Measurements from ENCODE around the gene ENDOV.

ENDOV gene

GRCh38 chr17:80419255-80419654 is 4.3 kb downstream of the ENDOV start:
- no peak for ATAC-seq (ENCODE audit: insufficient read depth, low read depth)

GRCh38 chr17:80421381-80422090 is 6.6 kb downstream of the ENDOV start:
- Histone ChIP-seq H3K4me2 (ENCODE audit: insufficient read depth, low read length) (no peak overlapping the region), H3K79me2 (ENCODE audit: insufficient read depth, low read length) (peaks cover 3% of the 10 kb centered on the region; the same call in 1 of the 2 replicates)
- ATAC-seq (ENCODE audit: insufficient read depth, low read depth) = no peak

More at GRCh38 chr17:80419255-80419654, 4.3 kb downstream of the ENDOV start:
- DNase-seq = no peak
- peaks cover 15% of the 10 kb centered on the region for H3K79me2 ChIP-seq (ENCODE audit: insufficient read depth, low read length)
- peaks cover 23% of the 10 kb centered on the region for H3K36me3 ChIP-seq (ENCODE audit: insufficient read depth, low read length)
- H2AFZ ChIP-seq (ENCODE audit: low read depth, low read length) = no peak overlapping the region
- H3K4me1 ChIP-seq (ENCODE audit: insufficient read depth, low read length) = peaks cover 25% of the 10 kb centered on the region
- TF ChIP-seq EZH2 (IDR thresholded peaks at IDR 0.05; ENCODE audit: borderline replicate concordance, low read depth, low read length, severe bottlenecking) (no peak), CTCF (IDR thresholded peaks at IDR 0.05; ENCODE audit: borderline replicate concordance, extremely low read depth, low read length, poor library complexity, severe bottlenecking) (no peak)
- H4K20me1 ChIP-seq (ENCODE audit: insufficient read depth, low read length) = peaks cover 18% of the 10 kb centered on the region; the same call in 1 of the 2 replicates
- H3K27ac ChIP-seq (ENCODE audit: low read length) = no peak overlapping the region
- no peaks in the 10 kb centered on the region for H3K9me3 ChIP-seq (ENCODE audit: insufficient read depth, low read length, severe bottlenecking)
- H3K27me3 ChIP-seq (ENCODE audit: insufficient read depth, low read length, poor library complexity) = peaks cover 4% of the 10 kb centered on the region
- no peak overlapping the region for H3K4me3 ChIP-seq (ENCODE audit: low read depth in 1 of 2, low read length in 2 of 2)
- no peak overlapping the region for H3K4me2 ChIP-seq (ENCODE audit: insufficient read depth, low read length)
- no peak overlapping the region for H3K9ac ChIP-seq (ENCODE audit: low read depth, low read length)

GRCh38 chr17:80422276-80422675 is 7.3 kb downstream of the ENDOV start:
- peaks cover 13% of the 10 kb centered on the region; the same call in 1 of the 2 replicates for H4K20me1 ChIP-seq (ENCODE audit: insufficient read depth, low read length)
- DNase-seq (no peak), ATAC-seq (ENCODE audit: insufficient read depth, low read depth) (no peak)
- no peak overlapping the region for H3K4me3 ChIP-seq (ENCODE audit: low read depth in 1 of 2, low read length in 2 of 2)
- peaks cover 8% of the 10 kb centered on the region for H3K4me1 ChIP-seq (ENCODE audit: insufficient read depth, low read length)
- H3K4me2 ChIP-seq (ENCODE audit: insufficient read depth, low read length) = no peak overlapping the region
- no peak overlapping the region for H2AFZ ChIP-seq (ENCODE audit: low read depth, low read length)
- peaks cover 13% of the 10 kb centered on the region for H3K36me3 ChIP-seq (ENCODE audit: insufficient read depth, low read length)
- no peak overlapping the region for H3K9ac ChIP-seq (ENCODE audit: low read depth, low read length)
- H3K9me3 ChIP-seq (ENCODE audit: insufficient read depth, low read length, severe bottlenecking) = no peaks in the 10 kb centered on the region
- no peak overlapping the region for H3K27ac ChIP-seq (ENCODE audit: low read length)
- H3K79me2 ChIP-seq (ENCODE audit: insufficient read depth, low read length) = no peaks in the 10 kb centered on the region
- TF ChIP-seq EZH2 (IDR thresholded peaks at IDR 0.05; ENCODE audit: borderline replicate concordance, low read depth, low read length, severe bottlenecking) = no peak
- no peak for TF ChIP-seq CTCF (IDR thresholded peaks at IDR 0.05; ENCODE audit: borderline replicate concordance, extremely low read depth, low read length, poor library complexity, severe bottlenecking)
- no peaks in the 10 kb centered on the region for H3K27me3 ChIP-seq (ENCODE audit: insufficient read depth, low read length, poor library complexity)

More at GRCh38 chr17:80421381-80422090, 6.6 kb downstream of the ENDOV start:
- Histone ChIP-seq H3K9me3 (ENCODE audit: insufficient read depth, low read length, severe bottlenecking) (no peaks in the 10 kb centered on the region), H4K20me1 (ENCODE audit: insufficient read depth, low read length) (peaks cover 15% of the 10 kb centered on the region; the same call in 1 of the 2 replicates), H3K36me3 (ENCODE audit: insufficient read depth, low read length) (peaks cover 20% of the 10 kb centered on the region), H3K27me3 (ENCODE audit: insufficient read depth, low read length, poor library complexity) (no peaks in the 10 kb centered on the region), H3K4me3 (ENCODE audit: low read depth in 1 of 2, low read length in 2 of 2) (no peak overlapping the region), H2AFZ (ENCODE audit: low read depth, low read length) (no peak overlapping the region), H3K27ac (ENCODE audit: low read length) (no peak overlapping the region), H3K9ac (ENCODE audit: low read depth, low read length) (no peak overlapping the region), H3K4me1 (ENCODE audit: insufficient read depth, low read length) (peaks cover 8% of the 10 kb centered on the region; the same call in 1 of the 2 replicates)
- no peak for TF ChIP-seq EZH2 (IDR thresholded peaks at IDR 0.05; ENCODE audit: borderline replicate concordance, low read depth, low read length, severe bottlenecking)
- TF ChIP-seq CTCF (IDR thresholded peaks at IDR 0.05; ENCODE audit: borderline replicate concordance, extremely low read depth, low read length, poor library complexity, severe bottlenecking) = no peak
- DNase-seq = no peak

Data from DND-41 (cell line).